Measurements from ENCODE around the gene CFAP68.
"Not testable (repeated sequence)": the region's sequence is repeated elsewhere in the genome, so short reads cannot be mapped to it uniquely, and the experiment has no call there.

CFAP68 gene

GRCh38 chr11:111870522-111870885 lies 8.8 kb upstream of the CFAP68 start:
- DNase-seq (ENCODE audit: low read depth in 2 of 2) = no peak

GRCh38 chr11:111870886-111871692 lies 8.3 kb upstream of the CFAP68 start, which contains the start of gene ALG9:
TSS of gene ALG9 (minus strand) at chr11:111871581. CDS start at chr11:111871482, 99 bp downstream.
- peak; percentile 72 to 77 for DNase-seq (ENCODE audit: low read depth in 2 of 2)

GRCh38 chr11:111871693-111872161 lies 7.6 kb upstream of the CFAP68 start:
- DNase-seq (ENCODE audit: low read depth in 2 of 2) = no peak

DNA sequence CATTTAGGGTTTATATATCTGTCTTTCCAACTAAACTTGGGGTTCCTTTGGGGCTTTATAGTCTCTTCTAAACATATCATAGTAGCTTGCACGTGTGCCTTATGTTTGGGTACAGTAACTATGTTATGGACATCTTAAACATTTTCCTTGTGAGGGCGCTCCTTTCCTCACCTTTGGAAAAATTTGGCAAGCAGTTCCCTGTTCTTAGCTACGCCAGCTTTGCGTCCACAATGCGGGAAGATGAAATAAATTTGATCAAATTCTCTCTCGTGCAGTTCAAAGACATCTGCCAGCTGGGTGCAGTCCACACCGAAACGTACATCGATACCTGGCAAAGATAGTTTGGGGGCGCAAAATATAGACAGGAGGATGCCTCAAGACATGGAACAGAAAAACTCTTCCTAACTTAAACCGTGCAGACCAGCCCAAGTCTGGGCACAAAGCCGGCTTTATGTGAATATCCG lies 924 bp upstream of the CFAP68 start:
- no peak for DNase-seq (ENCODE audit: low read depth in 2 of 2)

DNA sequence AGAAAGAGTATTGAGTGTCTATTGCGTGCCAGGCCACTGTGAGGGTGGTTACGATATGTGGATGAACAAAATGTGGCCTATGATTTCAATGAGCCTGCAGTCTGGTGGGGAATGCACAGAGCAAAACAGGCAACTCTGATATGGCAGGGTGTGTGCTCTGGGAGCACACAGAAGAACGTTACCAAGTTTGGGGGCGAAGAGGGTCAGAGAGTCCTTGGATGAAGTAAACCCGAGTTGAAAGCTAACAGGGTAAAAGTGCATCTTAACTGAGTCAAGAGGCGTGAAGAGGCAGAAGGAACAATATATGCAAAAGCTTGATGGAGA lies 258 bp downstream of the CFAP68 start:
- no peak for DNase-seq (ENCODE audit: low read depth in 2 of 2)

DNA sequence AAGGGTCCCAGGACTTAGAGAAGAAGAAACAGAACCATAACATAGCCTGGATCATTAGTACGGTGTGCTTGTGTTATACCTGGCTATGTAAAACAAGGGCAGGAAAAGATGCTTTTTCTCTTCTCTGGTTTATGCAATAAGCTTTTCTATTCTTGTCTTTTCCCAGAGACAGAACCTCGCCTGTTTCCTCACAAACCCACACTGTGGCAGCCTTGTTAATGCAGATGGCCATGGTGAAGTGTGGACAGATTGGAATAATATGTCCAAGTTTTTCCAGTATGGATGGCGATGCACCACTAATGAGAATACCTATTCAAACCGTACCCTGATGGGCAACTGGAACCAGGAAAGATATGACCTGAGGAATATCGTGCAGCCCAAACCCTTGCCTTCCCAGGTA lies 2.9 kb downstream of the CFAP68 start:
- no peak for DNase-seq (ENCODE audit: low read depth in 2 of 2)

DNA sequence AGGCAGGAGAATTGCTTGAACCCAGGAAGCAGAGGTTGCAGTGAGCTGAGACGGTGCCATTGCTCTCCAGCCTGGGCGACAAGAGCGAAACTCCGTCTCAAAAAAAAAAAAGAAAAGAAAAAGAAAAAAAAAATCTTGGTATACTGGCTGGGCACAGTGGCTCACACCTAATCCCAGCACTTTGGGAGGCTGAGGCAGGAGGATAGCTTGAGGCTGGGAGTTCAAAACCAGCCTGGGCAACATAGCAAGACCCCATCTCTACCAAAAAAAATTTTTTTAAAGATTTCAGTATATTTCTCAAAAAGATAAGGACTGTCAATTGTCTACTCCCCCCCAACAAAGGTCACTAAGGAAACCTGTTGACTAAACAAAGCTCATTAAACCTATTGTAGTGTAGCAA lies 5.7 kb downstream of the CFAP68 start:
- not testable (repeated sequence) for DNase-seq (ENCODE audit: low read depth in 2 of 2)

DNA sequence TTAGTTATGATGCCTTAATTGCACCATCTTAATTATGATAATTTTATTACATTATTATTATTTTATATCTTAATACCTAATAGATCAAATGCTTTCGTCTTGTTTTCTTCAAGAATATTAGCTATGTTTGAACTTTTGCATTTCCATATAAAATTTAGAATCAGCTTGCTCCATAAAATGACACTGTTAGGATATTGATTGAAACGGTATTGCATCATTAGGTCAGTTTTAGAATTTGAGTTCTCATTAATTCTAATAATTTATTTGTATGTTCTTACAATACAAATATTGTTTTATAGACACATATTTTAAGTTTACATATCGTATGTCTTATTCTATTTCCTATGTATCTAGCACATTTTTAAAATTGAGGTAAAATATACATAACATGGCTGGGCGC lies 6.7 kb downstream of the CFAP68 start:
- no peak for DNase-seq (ENCODE audit: low read depth in 2 of 2)

DNA sequence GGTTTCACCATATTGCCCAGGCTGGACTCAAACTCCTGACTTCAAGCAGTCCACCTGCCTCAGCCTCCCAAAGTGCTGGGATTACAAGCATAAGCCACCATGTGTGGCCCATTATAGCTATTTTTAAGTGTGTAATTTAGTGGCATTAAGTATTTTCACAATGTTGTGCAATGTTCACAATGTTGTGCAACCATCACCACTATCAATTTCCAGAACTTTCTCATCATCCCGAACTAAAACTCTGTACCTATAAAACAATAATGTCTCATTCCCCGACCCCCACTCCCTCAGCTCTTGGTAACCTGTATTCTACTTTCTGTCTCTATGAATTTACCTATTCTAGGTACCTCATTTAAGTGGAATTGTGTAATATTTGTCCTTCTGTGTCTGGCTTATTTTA lies 7.5 kb downstream of the CFAP68 start:
- no peak for DNase-seq (ENCODE audit: low read depth in 2 of 2)

DNA sequence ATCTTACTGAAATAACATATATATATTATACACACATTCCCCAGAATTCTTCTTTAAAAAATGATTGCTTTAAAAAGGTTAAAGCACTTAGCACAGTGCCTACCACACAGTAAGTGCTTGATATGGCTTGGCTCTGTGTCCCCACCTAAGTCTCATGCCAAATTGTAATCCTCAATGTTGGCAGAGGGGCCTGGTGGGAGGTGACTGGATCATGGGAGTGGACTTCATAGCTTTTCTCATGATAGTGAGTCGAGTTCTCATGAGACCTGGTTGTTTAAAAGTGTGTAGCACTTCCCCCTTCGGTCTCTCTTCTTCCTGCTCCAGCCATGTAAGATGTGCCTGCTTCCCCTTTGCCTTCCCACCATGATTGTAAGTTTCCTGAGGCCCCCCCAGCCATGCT lies 26.1 kb downstream of the CFAP68 start:
- no peak for DNase-seq (ENCODE audit: low read depth in 2 of 2)

DNA sequence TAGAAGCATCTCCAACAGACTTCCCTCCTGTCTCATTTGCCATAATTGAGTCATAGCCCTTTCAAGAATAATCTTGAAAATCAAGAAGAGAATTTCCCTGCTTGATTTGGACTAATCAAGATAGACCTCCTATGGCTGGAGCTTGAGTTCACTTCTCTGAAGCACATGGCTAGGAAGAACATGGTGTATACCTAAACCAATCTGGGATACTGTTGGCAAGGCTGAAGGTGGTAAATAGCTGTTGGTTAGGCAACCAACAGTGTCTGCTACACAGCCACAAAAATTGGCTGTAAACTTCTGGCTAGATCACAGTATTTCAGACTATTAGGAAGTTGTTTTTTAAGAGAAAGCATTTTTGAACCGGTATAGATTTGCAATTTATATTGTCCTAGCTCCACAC lies 27.3 kb downstream of the CFAP68 start:
- no peak for DNase-seq (ENCODE audit: low read depth in 2 of 2)

GRCh38 chr11:111908639-111909305 lies 29.4 kb downstream of the CFAP68 start:
- DNase-seq (ENCODE audit: low read depth in 2 of 2) = no peak

DNA sequence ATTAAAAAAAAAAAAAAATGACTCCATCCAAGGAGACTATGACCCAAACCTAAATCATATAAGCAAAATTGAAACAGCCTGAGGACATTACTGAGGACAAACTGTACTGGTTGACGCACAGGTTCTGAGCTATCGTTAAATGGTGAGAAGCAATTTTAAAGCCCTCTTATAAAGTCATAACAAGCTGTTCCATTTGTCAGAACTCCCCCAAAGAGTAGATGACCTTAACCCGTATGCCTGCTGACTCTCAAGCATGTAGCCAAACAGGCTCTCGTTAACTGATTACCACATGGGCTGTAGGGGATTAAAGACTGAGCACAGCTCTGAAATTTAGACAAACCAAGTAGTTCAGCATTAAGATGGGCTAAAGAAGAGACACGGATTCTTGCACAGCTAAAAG lies 30.0 kb downstream of the CFAP68 start:
- DNase-seq (ENCODE audit: low read depth in 2 of 2) = no peak

GRCh38 chr11:111910676-111911562 lies 31.6 kb downstream of the CFAP68 start:
- DNase-seq (ENCODE audit: low read depth in 2 of 2) = no peak

DNA sequence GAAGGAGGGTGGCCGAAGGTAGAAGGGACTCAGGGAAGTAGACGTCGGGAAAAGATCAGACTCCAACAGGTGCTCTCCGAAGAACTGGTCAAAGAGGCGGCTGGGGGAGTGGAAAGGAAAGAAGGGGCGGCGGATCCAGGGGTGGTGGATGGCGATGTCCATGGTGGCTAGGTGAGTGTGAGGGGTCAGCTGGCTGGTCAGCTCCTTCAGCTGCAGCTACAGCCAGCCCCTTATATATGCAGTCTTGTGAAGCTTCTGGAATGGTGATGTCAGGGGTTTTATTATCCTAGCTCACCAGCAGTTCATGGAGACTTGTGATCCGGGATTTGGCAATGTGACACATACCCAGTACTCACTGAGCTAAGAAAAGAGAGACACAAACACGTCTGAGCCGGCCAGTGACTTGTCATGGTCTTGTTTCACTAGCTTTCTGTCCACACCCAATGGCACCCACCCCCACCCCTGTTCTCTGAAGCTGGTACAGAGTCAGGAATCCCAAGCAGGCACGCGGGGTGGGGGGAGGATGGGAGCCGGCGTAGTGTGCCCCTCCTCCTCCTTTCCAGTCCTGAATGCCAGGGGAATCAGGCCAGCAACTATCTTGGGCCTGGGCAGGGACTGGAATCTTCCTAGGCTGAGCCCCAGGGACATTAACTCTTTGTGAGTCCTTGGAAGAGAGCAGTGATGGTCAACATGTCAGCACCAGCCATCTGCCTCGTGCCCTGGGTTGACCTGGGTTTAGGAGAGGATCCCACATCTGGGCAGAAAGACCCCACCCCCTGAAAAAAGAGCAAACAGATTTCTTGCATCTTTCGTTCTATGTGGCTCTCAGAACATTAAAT lies 32.4 kb downstream of the CFAP68 start, which contains the start of gene CRYAB:
Gene CRYAB, minus strand, starts transcription at position 208 of the 839 bp plus-strand sequence. Its CDS starts 46 bp downstream, at position 162.
- no peak for DNase-seq (ENCODE audit: low read depth in 2 of 2)

GRCh38 chr11:111912535-111912934 lies 33.2 kb downstream of the CFAP68 start, which contains the start of gene HSPB2:
TSS of gene HSPB2 (plus strand) at chr11:111912734. CDS start at chr11:111912830, 96 bp downstream.
- DNase-seq (ENCODE audit: low read depth in 2 of 2) = no peak

DNA sequence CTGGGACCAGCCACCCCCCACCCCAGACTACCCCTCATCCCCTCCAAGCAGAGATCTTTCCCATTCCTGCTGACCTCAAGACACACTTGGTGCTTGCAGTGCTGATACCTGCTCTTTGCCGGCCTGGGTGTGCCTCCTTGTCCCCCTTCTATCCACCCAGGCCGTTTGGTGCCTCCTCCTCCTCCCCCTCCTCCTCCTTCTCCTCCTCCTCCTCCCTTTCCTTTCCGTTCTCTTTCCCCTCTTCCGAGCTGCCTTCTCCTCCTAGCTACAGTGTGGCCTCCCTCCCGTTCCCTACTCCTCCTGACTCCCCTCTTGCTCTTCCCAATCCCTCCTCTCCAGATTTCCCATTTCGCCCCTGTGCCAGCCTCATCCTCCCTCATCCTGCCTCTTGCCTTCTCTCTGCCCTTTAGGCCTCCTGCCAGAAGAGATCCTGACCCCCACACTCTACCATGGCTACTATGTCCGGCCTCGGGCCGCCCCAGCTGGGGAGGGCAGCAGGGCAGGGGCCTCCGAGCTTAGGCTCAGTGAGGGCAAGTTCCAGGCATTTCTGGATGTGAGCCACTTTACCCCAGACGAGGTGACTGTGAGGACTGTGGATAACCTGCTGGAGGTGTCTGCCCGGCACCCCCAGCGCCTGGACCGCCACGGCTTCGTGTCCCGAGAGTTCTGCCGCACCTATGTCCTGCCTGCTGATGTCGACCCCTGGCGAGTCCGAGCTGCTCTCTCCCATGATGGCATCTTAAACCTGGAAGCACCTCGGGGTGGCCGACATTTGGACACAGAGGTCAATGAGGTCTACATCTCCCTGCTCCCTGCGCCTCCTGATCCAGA lies 33.9 kb downstream of the CFAP68 start:
- DNase-seq (ENCODE audit: low read depth in 2 of 2) = no peak

DNA sequence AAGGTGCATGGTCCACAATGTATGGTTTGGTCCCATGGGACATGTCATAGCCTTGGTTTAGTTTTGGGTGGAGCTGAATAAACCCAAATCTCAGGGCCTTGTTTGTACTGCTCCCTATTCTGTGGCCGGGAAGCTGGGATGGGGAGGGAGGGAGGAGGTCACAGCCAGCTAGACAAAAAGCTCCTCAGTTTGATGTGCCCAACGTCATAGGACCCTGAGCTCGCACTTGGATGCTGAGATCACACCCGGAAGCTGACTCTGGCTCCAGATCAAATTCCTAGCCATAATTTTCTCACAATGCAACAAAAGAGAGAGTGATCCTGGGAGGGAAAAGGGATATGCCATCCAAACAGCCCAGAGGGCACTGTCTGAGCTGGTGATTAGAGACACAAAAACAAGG lies 34.7 kb downstream of the CFAP68 start:
- no peak for DNase-seq (ENCODE audit: low read depth in 2 of 2)

DNA sequence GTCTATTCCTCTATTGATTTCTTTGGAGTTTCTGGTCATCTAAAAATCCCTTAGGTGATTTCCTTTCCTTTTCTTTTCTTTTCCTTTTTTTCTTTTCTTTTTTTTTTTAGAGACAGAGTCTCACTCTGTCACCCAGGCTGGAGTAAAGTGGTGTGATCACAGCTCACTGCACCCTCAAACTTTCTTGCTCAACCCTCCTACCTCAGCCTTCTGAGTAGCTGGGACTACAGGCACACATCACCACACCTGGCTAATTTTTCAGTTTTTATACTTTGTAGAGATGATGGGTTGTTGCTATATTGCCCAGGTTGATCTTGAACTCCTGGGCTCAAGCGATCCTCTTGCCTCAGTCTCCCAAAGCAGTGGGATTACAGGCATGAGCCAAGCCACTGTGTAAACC lies 37.4 kb downstream of the CFAP68 start:
- DNase-seq (ENCODE audit: low read depth in 2 of 2) = no peak

DNA sequence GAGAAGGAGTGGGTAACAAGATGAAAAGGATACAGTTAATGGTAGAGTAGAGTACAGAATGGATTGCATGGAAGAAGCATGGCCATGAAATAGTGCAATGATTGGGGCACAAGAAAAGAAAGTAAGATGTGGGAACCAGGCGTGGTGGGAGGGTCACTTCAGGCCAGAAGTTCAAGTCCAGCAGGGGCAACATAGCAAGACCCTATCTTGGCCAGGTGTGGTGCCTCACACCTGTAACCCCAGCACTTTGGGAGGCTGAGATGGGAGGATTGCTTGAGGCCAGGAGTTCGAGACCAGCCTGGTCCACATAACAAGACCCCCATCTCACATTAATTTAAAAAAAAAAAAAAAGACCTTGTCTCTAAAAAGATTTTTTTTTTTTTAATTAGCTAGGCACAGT lies 38.0 kb downstream of the CFAP68 start:
- DNase-seq (ENCODE audit: low read depth in 2 of 2) = no peak
